ENCODE results near the gene C1QTNF8.

- TF ChIP-seq POLR2AphosphoS5 (IDR thresholded peaks at IDR 0.05; ENCODE audit: low read depth, low read length) (no peak), TAF1 (IDR thresholded peaks at IDR 0.05; ENCODE audit: borderline replicate concordance, insufficient read depth, low read length) (no peak), REST (IDR thresholded peaks at IDR 0.05; ENCODE audit: insufficient read depth in 1 of 2, low read depth in 2 of 2, low read length in 2 of 2) (no peak), SIN3A (IDR thresholded peaks at IDR 0.05; ENCODE audit: borderline replicate concordance, insufficient read depth, low read length) (no peak)
Measured at GRCh38 chr16:1097156-1097555, 1.1 kb upstream of the C1QTNF8 start.

Measured in PFSK-1 (cell line).